ENCODE measurements around the gene MINAR1. TPM values are rescaled to one million over a fixed set of nuclear protein-coding genes. Genes with fewer than 3 reads are reported as not detected.

The MINAR1 gene
- total RNA-seq, 2 experiments from 2014 or later, result 0.11 to 0.14 TPM

GRCh38 chr15:79451361-79451999 lies 19.3 kb downstream of the MINAR1 start:
- no peaks in the 10 kb centered on the region for H3K4me1 Mint-ChIP-seq (ENCODE audit: low read depth)
- H3K9me3 Mint-ChIP-seq, result no peaks in the 10 kb centered on the region
- intact Hi-C loops (cut with DNase I, micrococcal nuclease), result no loop called here
- H3K36me3 ChIP-seq (ENCODE audit: insufficient read depth, low read length), result no peaks in the 10 kb centered on the region
- peaks cover 6 to 10% of the 10 kb centered on the region in 2 experiments for H3K27me3 ChIP-seq (ENCODE audit: control insufficient read depth in 1 of 2, insufficient read depth in 2 of 2, low read length in 2 of 2)
- H3K9me3 ChIP-seq (ENCODE audit: control insufficient read depth in 1 of 2, insufficient read depth in 1 of 2, low read length in 2 of 2), result peaks cover 3 to 4% of the 10 kb centered on the region in 2 experiments
- H3K27me3 Mint-ChIP-seq, result peaks cover 13% of the 10 kb centered on the region
- POLR2A ChIA-PET, result no interaction called here
- no peak overlapping the region for H3K4me3 Mint-ChIP-seq
- no peaks in the 10 kb centered on the region for H3K4me1 ChIP-seq (ENCODE audit: insufficient read depth, low read length)
- no peak overlapping the region for H3K4me3 ChIP-seq (ENCODE audit: low read length)
- no peak overlapping the region for H3K27ac ChIP-seq (ENCODE audit: low read depth in 1 of 2, low read length in 2 of 2)
- CTCF ChIA-PET, result no interaction called here
- ATAC-seq (ENCODE audit: poor library complexity) (no peak), DNase-seq (no peak)
- TF ChIP-seq CTCF (IDR thresholded peaks at IDR 0.05), result no peak
- H3K36me3 Mint-ChIP-seq (ENCODE audit: low read depth), result no peaks in the 10 kb centered on the region
- no peak overlapping the region for H3K27ac Mint-ChIP-seq

- Mint-ChIP-seq H3K4me3 (no peak overlapping the region), H3K36me3 (ENCODE audit: low read depth) (no peaks in the 10 kb centered on the region), H3K4me1 (ENCODE audit: low read depth) (no peaks in the 10 kb centered on the region), H3K9me3 (no peaks in the 10 kb centered on the region), H3K27ac (no peak overlapping the region), H3K27me3 (peaks cover 13% of the 10 kb centered on the region)
- POLR2A ChIA-PET, result no interaction called here
- CTCF ChIA-PET, result interaction anchor here (0.5 kb wide), 1 partner anchor 10 kb away, joined by 3 read pairs; no protein-coding TSS in a partner anchor
- H3K9me3 ChIP-seq (ENCODE audit: control insufficient read depth in 1 of 2, insufficient read depth in 1 of 2, low read length in 2 of 2), result peaks cover 0 to 3% of the 10 kb centered on the region in 2 experiments
- no peak overlapping the region for H3K4me3 ChIP-seq (ENCODE audit: low read length)
- peaks cover 6 to 10% of the 10 kb centered on the region in 2 experiments for H3K27me3 ChIP-seq (ENCODE audit: control insufficient read depth in 1 of 2, insufficient read depth in 2 of 2, low read length in 2 of 2)
- no peaks in the 10 kb centered on the region for H3K36me3 ChIP-seq (ENCODE audit: insufficient read depth, low read length)
- no peak for TF ChIP-seq CTCF (IDR thresholded peaks at IDR 0.05)
- ATAC-seq (ENCODE audit: poor library complexity), result no peak
- no peaks in the 10 kb centered on the region for H3K4me1 ChIP-seq (ENCODE audit: insufficient read depth, low read length)
- no peak overlapping the region for H3K27ac ChIP-seq (ENCODE audit: low read depth in 1 of 2, low read length in 2 of 2)
- intact Hi-C loops (cut with DNase I, micrococcal nuclease), result no loop called here
- DNase-seq, result no peak
These were observed 20.3 kb downstream of the MINAR1 start for GRCh38 chr15:79452244-79453051.

DNA sequence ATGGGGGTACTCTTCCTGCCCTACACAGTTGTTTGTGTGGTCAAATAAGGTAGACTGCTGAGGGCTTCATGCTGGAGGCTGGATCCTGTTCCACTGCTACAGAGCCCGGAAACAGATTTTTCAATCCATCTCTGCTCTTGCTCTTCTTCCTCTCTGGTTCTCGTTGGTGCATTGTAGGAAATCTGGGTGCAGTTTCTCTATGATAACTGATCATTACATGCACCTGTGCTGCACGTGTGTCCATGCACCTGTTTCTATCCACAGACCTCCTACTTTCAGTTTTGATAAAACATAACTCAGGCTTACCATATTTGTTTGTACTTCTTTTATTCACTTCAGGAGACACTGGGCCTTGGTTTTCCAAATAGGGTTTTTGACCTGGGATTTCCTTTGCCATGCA lies 21.3 kb downstream of the MINAR1 start:
- POLR2A ChIA-PET, result no interaction called here
- no peak for ATAC-seq (ENCODE audit: poor library complexity)
- Histone ChIP-seq H3K27ac (ENCODE audit: low read depth in 1 of 2, low read length in 2 of 2) (no peak overlapping the region), H3K4me3 (ENCODE audit: low read length) (no peak overlapping the region), H3K27me3 (ENCODE audit: control insufficient read depth in 1 of 2, insufficient read depth in 2 of 2, low read length in 2 of 2) (peaks cover 4 to 10% of the 10 kb centered on the region in 2 experiments), H3K4me1 (ENCODE audit: insufficient read depth, low read length) (no peaks in the 10 kb centered on the region), H3K36me3 (ENCODE audit: insufficient read depth, low read length) (no peaks in the 10 kb centered on the region), H3K9me3 (ENCODE audit: control insufficient read depth in 1 of 2, insufficient read depth in 1 of 2, low read length in 2 of 2) (peaks cover 0 to 3% of the 10 kb centered on the region in 2 experiments)
- DNase-seq, result no peak
- peaks cover 11% of the 10 kb centered on the region for H3K27me3 Mint-ChIP-seq
- H3K27ac Mint-ChIP-seq, result no peak overlapping the region
- H3K4me3 Mint-ChIP-seq, result no peak overlapping the region
- no peaks in the 10 kb centered on the region for H3K4me1 Mint-ChIP-seq (ENCODE audit: low read depth)
- H3K9me3 Mint-ChIP-seq, result no peaks in the 10 kb centered on the region
- intact Hi-C loops (cut with DNase I, micrococcal nuclease), result no loop called here
- no peak for TF ChIP-seq CTCF (IDR thresholded peaks at IDR 0.05)
- CTCF ChIA-PET, result no interaction called here
- H3K36me3 Mint-ChIP-seq (ENCODE audit: low read depth), result no peaks in the 10 kb centered on the region
